A549 (cell line): ENCODE results near the gene GCNT2.

ENCODE experiments used
- CBX8 ChIP-seq: fragments of 200-600 bp; sonication (generic); IDR thresholded peaks from 2 replicates; pipeline ENCODE4 v1.6.1; 2016
- CTCF ChIP-seq: fragments of >200 bp; sonication (Bioruptor Twin); formaldehyde crosslinking; IDR thresholded peaks from 3 replicates; pipeline ENCODE4 v1.5.1; 2016
- EHF ChIP-seq: fragments of 250-450 bp; sonication (Bioruptor Pico); IDR thresholded peaks from 2 replicates; pipeline ENCODE4 v1.5.0; 2020; ENCODE audit warnings: mild to moderate bottlenecking
- EP300 ChIP-seq, 2 experiments: fragments of >200 bp; sonication (Bioruptor Twin); formaldehyde crosslinking; IDR thresholded peaks; 2 replicates in 1 of 2; 3 replicates in 1 of 2; pipeline ENCODE4 v1.6.1; 2016 to 2017
- HDAC2 ChIP-seq: fragments of 200-600 bp; sonication (generic); IDR thresholded peaks from 2 replicates; pipeline ENCODE4 v1.6.1; 2016
- JUNB ChIP-seq: fragments of >200 bp; sonication (Bioruptor Twin); formaldehyde crosslinking; IDR thresholded peaks from 2 replicates; pipeline ENCODE4 v1.6.1; 2016
- KDM1A ChIP-seq: fragments of 200-600 bp; sonication (generic); IDR thresholded peaks from 2 replicates; pipeline ENCODE4 v1.6.1; 2016; ENCODE audit warnings: low read depth, mild to moderate bottlenecking
- POLR2A ChIP-seq: IDR thresholded peaks from 2 replicates; pipeline ENCODE4 v1.6.1; 2012; ENCODE audit warnings: mild to moderate bottlenecking, low read length
- RAD21 ChIP-seq, 2 experiments: fragments of >200 bp in 1 of 2; sonication (Bioruptor Twin) in 1 of 2; formaldehyde crosslinking in 1 of 2; IDR thresholded peaks in 1 of 2; conservative IDR thresholded peaks in 1 of 2; 2 replicates in 1 of 2; 3 replicates in 1 of 2; pipeline ENCODE4 v1.6.1; 2012 to 2018; ENCODE audit warnings: inconsistent platforms in 1 of 2
- SMC3 ChIP-seq: fragments of >200 bp; sonication (Bioruptor Twin); formaldehyde crosslinking; IDR thresholded peaks from 3 replicates; pipeline ENCODE4 v1.6.1; 2018; ENCODE audit warnings: inconsistent platforms
- ZFP36 ChIP-seq: fragments of 450-650 bp; IDR thresholded peaks from 2 replicates; pipeline ENCODE4 v1.6.1; 2014; ENCODE audit warnings: borderline replicate concordance; ENCODE audit not compliant: partially characterized antibody
- TF ChIP-seq, protein P1 (sequence below): fragments of 200-600 bp; sonication (generic); IDR thresholded peaks from 2 replicates; pipeline ENCODE4 v1.6.1; 2016; ENCODE audit warnings: antibody characterized with exemption, mild to moderate bottlenecking, moderate library complexity
- TF ChIP-seq, protein P2 (sequence below): fragments of 150-350 bp; IDR thresholded peaks from 2 replicates; pipeline ENCODE4 v1.6.1; 2014; ENCODE audit warnings: low read depth, mild to moderate bottlenecking, low read length
- TF ChIP-seq, protein P3 (sequence below): fragments of 450-650 bp; IDR thresholded peaks from 2 replicates; pipeline ENCODE4 v1.6.1; 2014; ENCODE audit warnings: antibody characterized with exemption

DNA sequence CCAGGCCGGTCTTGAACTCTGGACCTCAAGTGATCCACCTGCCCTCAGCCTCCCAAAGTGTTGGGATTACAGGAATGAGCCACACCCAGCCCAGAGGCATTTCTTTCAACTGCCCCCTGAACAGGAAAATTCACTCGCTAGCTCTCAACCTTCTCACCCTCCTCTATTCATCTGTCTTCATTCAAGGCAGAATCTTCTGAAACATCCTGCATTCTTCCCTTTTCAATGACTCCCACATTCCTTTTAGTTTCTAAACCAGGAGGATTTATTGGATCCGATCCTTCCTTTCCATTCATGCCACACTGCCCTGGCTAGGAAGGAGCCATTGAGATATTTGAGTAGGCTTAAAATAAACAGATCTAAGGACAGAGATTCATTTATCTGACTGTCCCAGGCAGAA, 120.4 kb downstream of the GCNT2 start:
- TF ChIP-seq POLR2A (no peak), CBX8 (no peak), SMC3 (no peak), CTCF (no peak), RAD21 (conservative IDR thresholded peaks at IDR 0.05 in 1 of 2, IDR thresholded peaks at IDR 0.05 in 1 of 2) (no peak), ZFP36 (no peak), JUNB (no peak), EHF (CRISPR knock-in tag) (no peak), HDAC2 (no peak), KDM1A (no peak), EP300 (IDR thresholded peaks at IDR 0.05) (no peak)
- TF ChIP-seq, protein P1, sequence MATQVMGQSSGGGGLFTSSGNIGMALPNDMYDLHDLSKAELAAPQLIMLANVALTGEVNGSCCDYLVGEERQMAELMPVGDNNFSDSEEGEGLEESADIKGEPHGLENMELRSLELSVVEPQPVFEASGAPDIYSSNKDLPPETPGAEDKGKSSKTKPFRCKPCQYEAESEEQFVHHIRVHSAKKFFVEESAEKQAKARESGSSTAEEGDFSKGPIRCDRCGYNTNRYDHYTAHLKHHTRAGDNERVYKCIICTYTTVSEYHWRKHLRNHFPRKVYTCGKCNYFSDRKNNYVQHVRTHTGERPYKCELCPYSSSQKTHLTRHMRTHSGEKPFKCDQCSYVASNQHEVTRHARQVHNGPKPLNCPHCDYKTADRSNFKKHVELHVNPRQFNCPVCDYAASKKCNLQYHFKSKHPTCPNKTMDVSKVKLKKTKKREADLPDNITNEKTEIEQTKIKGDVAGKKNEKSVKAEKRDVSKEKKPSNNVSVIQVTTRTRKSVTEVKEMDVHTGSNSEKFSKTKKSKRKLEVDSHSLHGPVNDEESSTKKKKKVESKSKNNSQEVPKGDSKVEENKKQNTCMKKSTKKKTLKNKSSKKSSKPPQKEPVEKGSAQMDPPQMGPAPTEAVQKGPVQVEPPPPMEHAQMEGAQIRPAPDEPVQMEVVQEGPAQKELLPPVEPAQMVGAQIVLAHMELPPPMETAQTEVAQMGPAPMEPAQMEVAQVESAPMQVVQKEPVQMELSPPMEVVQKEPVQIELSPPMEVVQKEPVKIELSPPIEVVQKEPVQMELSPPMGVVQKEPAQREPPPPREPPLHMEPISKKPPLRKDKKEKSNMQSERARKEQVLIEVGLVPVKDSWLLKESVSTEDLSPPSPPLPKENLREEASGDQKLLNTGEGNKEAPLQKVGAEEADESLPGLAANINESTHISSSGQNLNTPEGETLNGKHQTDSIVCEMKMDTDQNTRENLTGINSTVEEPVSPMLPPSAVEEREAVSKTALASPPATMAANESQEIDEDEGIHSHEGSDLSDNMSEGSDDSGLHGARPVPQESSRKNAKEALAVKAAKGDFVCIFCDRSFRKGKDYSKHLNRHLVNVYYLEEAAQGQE = no peak
- TF ChIP-seq, protein P2, sequence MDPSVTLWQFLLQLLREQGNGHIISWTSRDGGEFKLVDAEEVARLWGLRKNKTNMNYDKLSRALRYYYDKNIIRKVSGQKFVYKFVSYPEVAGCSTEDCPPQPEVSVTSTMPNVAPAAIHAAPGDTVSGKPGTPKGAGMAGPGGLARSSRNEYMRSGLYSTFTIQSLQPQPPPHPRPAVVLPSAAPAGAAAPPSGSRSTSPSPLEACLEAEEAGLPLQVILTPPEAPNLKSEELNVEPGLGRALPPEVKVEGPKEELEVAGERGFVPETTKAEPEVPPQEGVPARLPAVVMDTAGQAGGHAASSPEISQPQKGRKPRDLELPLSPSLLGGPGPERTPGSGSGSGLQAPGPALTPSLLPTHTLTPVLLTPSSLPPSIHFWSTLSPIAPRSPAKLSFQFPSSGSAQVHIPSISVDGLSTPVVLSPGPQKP = no peak
- TF ChIP-seq, protein P3, sequence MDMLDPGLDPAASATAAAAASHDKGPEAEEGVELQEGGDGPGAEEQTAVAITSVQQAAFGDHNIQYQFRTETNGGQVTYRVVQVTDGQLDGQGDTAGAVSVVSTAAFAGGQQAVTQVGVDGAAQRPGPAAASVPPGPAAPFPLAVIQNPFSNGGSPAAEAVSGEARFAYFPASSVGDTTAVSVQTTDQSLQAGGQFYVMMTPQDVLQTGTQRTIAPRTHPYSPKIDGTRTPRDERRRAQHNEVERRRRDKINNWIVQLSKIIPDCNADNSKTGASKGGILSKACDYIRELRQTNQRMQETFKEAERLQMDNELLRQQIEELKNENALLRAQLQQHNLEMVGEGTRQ = no peak
